HG02943 (cell line): Measurements from ENCODE around the gene ADRA2A.

Experiments used
- ATAC-seq: cut with Tn5 transposase; IDR thresholded peaks from one replicate; pipeline ENCODE4 v1.9.1; 2021; ENCODE audit warnings: mild to moderate bottlenecking, low read depth, moderate library complexity; ENCODE audit not compliant: unreplicated experiment

ADRA2A gene

DNA sequence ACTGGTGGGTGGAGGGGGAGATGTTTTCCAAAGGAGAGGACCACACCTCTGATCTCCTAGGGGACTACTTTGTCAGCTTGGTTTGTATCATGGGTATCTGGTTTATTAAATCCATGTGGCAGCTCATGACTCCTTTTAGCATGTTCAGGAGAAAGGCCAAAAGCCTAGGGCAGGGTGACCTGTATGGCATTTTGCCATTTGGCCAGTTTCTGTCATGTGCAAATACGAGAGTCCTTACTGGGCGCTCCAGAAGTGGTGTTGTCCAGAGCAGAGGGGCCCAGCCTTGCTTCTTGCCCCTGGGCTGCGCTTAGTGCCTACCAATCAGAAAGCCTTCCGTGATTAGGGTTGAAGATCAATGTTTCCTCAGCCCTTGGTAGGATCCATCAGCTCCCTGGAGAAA is 31.0 kb downstream of the ADRA2A start:
- ATAC-seq = no peak

DNA sequence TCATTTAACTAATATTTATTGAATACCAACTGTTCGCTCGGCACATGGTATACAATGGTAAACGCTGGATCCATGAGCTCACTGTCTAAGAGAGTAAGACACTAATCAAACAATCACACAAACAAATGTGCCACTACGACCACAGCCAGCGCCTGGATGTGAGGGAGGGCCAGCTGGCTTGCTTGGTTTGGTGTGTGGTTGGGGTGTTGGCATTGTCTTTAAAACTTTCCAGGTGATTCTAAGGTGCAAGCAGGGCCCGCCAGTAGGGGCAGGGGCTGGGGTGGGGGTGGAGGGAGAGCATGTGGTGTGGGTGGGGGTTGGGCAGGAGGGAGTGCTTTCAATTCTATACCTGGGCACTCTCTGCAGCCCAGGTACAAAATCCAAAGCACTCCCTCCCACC is 31.6 kb downstream of the ADRA2A start:
- ATAC-seq = no peak

DNA sequence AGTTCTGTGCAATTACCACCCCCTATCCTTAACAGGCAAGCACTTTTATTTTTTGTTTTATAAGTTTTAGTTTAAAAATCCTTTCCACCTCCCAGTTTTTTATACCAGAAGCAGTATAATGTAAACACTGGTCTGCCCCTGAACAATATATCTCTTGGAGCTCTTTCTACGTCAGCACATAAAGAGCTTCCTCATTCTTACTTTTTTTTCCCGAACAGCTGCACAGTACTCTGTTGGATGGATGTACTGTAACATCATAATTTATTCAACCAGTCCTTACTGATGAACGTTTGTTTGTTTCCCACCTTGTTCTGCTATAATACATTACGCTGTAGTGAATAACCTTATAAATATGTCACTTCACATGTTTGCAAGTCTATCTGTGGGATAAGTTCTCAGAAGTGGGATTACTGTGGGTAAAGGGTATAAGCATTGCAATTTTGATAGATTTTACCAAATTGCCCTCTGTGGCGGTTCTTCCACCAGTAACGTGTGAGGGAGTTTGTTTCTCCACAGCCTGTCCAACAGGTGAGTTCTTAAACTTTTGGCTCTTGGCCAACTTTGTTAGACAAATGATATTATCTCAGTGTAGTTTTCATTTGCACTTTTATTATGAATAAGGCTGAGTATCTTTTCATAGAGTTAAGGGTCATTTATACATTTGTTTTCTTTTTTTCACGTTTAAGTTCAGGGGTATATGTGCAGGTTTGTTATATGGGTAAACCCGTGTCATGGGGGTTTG is 32.8 kb downstream of the ADRA2A start:
- no peak for ATAC-seq

DNA sequence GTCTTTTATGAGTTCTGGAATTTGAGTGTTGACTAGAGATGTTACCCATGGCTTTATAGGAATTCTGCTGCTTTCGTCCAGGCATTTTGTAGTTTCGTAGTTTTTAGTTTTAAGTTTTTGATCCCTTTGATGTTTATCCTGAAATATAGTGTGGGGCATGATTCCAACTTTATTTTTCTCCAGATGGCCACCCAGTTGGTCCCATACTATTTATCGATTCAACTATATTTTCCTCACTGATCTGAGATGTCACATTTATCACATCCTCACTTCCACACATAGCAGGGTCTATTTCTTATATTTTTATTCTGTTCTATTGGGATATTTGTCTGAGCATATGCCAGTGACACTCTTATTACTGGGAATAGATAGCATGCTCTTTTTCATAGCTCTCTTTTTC is 33.9 kb downstream of the ADRA2A start:
- ATAC-seq = no peak

DNA sequence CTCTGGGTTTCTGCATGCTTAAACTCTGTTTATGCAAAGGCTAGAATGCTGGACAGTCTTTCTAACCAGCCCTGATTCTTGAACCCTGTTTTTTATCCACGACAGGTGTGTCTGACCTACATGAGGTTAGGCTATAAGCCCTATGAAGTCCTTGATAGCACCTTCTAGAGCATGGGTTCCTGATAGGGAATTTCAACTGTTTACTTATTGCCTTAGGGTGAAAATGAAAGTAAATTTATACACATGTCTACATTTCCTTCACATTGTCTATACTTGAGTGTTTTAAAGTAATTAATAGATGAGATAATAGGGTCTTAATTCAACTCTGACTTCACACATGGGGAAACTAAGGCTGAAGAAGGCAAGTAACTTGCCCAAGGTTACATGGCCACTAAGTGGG is 35.5 kb downstream of the ADRA2A start:
- ATAC-seq = no peak

DNA sequence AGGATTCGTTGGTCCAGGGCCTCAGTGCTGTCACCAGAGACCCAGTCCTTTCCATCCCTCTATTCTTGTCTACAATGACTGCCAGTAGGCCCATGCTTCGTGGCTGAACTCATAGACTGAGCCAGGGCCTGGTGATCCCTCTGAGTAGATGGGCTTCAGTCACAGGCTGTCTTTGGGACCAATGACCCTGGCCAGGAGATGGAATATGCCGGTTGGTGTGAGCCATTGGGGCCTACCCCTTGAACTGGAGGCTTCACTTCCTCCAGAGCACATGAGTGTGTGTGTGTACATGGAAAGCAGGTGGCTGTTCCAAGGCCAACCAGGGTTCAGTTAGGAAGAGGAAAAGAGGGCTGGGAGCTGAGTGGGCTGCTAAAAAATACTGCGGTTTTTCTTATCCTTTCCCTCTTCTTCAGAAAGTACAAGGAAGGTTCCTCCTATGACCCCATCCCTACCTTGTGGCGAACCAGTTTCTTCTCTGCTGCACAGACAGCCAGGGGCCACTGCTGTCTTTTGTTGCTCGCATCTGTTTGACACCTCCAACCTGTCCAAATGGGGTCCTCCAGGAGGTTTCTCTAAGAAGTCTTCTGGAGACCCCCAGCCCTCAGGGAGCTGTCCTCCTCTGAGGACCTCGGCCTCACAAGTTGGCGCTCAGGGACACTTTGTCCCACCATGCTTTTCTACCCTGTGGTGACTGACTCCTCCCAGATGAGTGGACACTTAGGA is 36.6 kb downstream of the ADRA2A start:
- no peak for ATAC-seq

DNA sequence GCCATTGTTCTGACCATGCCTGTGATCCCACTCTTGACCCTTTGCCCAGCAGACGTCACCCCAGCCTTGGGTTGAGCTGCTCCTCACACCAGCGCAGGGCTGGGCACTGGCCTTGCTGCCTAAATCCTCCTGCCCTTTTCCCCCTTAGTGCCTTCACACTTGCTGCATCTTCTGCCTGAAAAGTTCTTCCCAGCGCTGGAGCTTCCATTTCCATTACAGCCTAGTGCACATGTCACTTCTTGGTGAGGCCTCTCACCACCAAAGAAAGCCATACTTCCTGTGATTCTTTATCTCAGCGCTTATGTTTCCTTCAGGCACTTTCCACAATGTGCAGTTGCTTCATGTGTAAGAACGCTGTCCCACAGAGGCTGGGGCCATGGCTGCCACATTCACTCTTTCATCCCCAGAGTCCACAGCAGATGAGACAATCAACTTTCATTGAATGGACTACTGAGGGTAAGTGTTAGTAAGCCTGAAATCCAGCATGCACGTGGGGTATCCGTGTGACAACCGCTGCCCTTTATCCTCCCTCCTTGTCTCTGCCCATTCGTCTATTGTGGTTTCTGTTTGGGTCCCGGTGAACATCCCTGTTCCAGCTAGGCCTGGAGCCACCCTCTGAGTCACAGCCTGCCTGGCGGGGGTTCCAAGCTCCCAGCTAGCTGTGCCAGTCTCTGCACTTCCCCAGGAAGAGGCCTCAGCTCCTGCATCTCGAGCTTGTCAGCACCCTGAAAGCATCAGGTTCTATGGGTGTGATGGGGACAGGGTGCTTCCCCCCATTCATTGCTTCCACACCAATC is 37.3 kb downstream of the ADRA2A start:
- ATAC-seq = no peak

DNA sequence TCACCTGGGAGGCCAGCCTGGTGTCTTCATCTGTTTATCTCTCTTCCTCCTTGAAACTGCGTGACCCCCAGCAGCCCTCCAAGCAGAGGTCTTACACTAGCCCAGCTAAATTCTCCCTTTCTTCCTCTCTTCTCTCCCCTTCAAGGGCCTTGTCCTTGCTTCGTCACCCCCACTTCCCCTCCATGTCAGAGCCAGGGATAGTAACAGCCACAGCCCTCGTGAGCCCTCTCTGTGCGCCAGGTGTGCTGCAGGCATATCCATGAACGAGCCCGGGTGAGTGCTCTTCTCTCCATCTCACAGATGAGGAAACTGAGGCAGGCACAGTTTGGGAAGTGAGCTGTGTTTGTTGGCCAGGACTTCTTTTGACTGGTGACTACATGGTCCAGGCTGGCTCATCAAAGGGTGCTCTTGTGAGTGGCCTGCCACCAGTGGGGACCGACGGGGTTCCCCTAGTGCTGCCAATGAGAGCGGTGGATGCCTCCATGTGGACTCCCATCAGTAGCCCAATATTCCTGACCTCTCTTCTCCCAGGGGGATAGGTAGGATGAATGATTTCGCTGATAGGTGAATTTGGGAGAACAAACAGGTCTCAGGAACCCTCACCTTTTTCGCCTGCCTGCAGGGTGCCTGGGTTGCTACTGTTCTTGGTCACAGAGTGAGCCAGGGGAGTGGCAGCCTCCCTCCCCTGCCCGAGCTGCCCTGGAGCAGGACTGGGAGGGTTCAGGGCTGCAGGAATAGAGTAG is 38.1 kb downstream of the ADRA2A start:
- ATAC-seq = no peak

DNA sequence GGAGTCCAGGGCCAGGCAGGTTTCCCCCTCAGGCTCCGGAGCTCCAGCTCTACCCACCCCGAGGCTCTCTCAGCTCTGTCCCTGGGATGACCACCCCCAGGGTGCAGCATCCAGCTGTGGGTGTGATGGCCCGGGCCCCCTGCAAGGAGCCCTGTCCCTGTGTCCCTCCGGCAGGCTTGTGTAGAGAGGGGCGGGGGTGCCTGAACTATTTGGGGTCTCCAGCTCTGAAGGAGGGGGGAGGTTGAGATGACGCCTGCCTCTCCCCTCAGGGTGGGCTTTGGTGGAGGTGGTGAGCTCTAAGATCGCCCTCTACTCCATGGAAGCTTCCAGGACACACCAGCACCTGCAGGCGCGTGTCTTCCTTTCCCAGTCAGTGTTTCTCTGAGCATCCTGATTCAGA is 39.4 kb downstream of the ADRA2A start:
- ATAC-seq = no peak

DNA sequence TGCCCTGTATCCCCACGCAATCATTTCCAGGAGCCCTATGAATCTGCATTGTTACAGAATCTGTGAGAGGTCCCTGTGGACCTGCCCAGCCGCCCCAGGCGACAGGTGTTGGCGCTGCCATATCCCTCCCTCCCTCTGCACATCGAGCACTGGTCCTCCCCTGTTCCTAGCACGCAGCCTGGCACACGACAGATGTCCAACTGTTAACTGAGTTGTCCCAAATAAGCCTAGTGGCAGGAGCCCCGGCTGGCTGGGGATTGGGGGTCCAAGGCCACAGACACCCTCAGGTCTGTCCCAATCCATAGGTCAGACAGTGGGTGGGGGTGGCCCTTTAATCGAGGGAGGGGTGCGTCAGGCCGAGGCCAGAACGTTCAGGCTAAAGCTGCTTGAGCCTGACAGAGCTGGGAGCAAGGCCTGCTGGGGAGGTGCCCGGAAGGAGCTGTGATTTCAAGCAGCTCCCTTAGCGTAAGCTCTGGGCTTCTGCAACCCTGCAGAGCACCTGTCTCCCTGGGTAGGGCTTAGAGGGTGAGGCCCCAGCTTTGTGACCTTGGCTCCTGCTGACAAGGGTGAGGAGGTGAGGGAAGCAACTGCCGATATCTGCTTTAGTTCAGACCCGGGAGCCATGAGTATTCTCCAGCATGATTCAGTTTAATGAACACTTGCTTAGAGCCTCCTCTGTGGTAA is 40.1 kb downstream of the ADRA2A start:
- no peak for ATAC-seq

DNA sequence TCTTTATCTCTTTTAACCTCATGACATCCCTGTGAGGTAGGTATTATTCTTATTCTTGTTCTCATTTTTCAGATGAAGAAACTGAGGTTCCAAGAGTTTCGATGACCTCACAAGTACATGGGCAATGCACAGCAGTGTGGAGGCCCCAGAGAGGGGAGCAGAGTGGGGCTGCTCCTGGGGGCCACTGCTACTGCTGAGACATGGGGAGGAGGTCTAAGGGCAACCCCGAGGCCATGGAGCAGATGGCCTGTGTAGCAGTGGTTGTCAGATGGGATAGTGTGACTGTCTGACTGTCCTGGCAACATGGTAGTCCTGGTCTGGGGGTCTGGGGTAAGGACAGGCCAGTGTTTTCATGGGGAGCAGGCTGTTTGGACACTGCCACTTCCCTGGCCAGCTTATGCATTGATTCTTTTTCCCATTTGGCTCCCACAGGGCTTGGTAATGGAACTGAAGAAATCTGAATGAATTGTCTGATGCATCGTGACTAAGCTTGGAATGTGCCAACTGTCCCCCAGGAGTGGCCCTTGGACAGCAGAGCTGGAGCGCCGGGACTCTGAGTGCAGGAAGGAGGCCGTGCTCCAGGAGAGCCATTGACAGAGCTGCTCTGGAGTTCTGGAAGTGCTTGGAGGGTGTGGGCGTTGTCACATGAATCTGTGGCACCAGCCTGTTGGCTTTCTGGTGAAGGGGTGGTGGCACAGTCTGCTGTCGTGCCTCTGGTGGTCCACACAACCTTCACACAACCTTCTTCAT is 40.9 kb downstream of the ADRA2A start:
- no peak for ATAC-seq

DNA sequence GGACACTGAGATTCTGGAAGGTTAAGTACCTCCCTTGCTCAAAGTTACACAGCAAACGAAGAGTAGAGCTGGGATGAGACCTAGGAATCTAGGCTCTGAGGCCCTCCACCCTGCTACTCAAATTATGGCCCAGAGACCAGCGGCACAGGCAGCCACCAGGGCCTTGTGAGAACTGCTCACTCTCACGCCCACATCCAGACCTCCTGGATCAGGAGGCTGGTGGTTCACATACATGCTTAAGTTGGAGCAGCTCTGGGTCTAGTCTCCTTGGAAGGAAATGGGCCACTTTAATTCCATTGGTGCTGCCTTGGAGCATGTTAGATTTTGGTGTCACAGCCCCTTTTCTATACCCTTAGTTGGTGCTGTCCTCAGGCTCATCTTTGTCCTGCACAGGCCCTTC is 41.9 kb downstream of the ADRA2A start:
- no peak for ATAC-seq

DNA sequence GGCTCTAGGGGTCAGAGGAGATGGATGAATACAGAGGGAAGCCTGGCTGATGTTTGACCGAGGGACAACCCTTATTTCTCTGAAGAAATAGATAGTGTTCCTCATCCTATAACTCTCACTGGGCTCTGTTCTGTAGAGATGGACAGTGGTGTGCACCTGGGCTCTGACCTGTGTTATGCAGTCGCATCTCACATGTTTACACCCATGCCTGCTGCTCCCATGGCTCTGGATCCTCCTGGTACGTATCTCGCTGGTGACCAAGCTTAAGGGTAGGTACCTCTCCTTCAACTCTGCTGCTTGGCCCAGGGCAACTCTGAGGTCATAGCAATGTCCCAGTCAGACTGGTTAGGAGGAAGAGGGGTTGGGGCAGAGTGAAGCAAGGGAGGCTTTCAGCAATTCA is 42.8 kb downstream of the ADRA2A start:
- ATAC-seq = no peak

DNA sequence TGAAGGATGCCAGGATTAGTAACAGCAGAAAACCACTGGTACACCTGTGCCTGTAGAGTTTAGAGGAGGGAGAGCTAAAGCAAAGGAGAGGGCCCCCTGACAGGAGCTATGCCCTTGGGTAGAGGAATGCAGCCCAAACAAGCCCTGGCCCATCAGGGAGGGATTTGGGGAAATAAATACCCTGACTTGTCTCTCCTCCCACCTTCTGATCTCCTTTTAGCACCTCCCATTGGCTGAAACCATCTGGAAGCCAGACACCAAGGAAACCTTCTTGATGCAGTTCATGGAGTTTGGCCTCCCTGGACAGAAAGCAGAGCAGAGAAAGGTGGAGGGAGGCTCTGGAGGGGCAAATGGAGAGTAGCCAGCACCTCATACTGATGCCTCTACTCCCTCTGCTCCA is 45.3 kb downstream of the ADRA2A start:
- ATAC-seq = no peak

DNA sequence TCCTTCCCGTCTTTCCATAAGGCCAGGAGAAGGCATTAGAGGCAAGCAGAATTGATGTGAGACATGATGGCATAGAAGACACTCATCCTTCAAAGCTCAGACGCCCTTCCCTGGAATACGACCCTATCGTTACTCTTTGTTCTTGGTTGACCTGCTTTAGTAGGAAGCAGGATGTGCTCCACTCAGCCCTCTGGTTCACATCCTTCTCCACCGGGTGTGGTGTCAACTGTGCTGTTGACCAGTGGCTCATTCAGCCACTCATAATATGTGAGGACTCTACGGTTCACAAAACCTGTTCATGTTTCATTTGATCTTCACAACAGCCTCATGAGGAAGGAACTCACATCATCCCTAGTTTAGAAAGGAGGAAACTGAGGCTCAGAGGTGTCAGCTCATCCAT is 47.1 kb downstream of the ADRA2A start:
- ATAC-seq = no peak

DNA sequence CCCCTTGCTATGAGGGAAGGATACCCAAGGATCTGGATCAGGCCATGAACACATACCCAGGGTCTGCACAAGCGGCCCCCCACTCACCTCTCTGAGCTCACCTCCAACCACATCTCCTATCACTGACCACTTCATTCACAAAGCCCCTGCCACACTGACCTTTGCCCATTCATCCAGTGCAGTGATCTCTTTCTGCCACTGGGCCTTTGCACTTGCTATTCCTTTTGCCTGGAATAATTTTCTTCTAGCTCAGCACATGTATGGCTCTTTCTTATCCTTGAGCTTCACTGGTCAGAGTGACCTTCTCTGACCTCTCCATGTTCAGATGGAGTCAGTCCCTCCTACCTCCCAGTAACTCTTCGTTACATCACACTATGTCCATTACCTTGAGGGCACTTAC is 48.3 kb downstream of the ADRA2A start:
- no peak for ATAC-seq

DNA sequence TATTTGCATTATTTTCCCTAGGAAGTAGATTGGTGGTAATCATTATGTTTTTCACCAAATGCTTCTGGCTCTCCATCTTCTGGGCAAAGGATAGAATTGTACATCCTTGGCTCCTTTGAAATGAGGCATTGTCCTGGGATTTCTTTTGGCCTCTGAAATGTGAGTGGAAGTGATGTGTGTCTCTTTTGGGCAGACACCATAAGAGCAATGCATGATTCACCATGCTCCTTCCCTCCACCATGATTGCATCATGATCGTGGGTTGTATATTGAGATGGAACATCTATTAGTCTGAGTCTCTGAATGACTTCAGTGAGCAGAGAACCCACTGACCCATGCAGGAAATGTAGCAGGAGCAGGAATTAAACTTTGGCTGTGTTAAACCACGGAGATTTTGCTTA is 49.2 kb downstream of the ADRA2A start:
- no peak for ATAC-seq

DNA sequence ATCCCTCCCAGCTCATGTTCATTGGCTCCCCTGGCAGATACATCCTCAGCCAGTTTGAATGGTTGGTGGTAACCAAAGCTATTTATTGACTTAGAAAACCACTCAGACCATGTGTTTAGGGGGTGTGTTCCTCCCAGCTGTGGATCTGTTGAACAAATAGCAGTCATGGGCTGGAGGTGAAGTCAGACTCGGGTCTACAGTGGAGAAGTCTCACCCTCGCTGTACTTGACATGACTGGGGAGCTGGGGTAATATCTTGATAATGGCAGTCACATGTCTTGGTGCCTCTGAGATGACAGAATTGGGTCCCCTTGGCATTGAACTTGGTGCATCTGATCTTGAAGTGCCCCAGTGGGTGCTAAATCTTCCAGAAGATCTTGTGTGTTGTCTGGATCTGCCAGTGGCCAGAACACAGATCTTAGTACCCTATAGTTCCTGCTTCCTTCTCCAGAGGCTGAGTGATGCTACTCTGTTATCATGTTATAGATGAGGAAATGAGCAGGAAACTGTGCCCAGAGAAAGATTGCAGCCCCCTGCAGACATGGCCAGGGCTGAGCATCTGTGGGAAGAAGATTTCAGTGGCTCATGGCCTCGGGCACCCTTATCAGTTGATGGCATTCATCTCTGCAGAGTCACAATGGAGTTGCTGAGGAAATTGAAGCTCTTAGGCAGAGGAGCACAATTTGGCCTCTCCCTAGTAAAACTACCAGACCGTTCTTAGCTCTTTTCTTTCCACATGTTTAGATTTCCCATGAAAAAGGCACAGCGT is 50.4 kb downstream of the ADRA2A start:
- no peak for ATAC-seq
